ENCODE data around the gene SEMA4G. TPM values are rescaled to one million over a fixed set of nuclear protein-coding genes. Genes with fewer than 3 reads are reported as not detected.

Gene SEMA4G
- total RNA-seq, 1 experiment from 2014 or later, result 8.5 TPM

GRCh38 chr10:100996678-100997359 lies 27.5 kb downstream of the SEMA4G start:
- peak overlapping the region; percentile 98 for H3K4me2 ChIP-seq (ENCODE audit: insufficient read depth, insufficient read length, low read length)
- H3K23me2 ChIP-seq (ENCODE audit: insufficient read length, low read depth, low read length, poor library complexity, severe bottlenecking), result peaks cover 33% of the 10 kb centered on the region
- no peak overlapping the region for H2BK120ac ChIP-seq (ENCODE audit: low read depth, low read length, poor library complexity, severe bottlenecking)
- no peak overlapping the region; the same call in 1 of the 2 replicates for H2BK15ac ChIP-seq (ENCODE audit: low read depth, low read length)
- no peak overlapping the region for H3K56ac ChIP-seq (ENCODE audit: insufficient read length, low read depth, low read length)
- H3K9ac ChIP-seq (ENCODE audit: extremely low read depth, insufficient read length, low read length), result peak overlapping the region; percentile 11
- H4K5ac ChIP-seq (ENCODE audit: insufficient read length, low read depth, low read length), result no peak overlapping the region
- no peak overlapping the region for H3K4ac ChIP-seq (ENCODE audit: low read depth, low read length)
- H3K9me3 Mint-ChIP-seq, result no peaks in the 10 kb centered on the region; a peak in 2 of 5 replicates
- H2AFZ ChIP-seq (ENCODE audit: low read length), result no peak overlapping the region
- TF ChIP-seq CTCF (conservative IDR thresholded peaks at IDR 0.05), result no peak
- no peak overlapping the region for H2BK12ac ChIP-seq (ENCODE audit: insufficient read length, low read depth, low read length)
- H3K9me3 ChIP-seq (ENCODE audit: control insufficient read depth, low read depth, low read length), result no peaks in the 10 kb centered on the region
- no peak overlapping the region for H2BK5ac ChIP-seq (ENCODE audit: insufficient read length, low read length)
- H4K8ac ChIP-seq (replicated peaks; ENCODE audit: insufficient read length, low read depth, low read length), result no peak overlapping the region
- no peaks in the 10 kb centered on the region for H3K79me1 ChIP-seq (ENCODE audit: insufficient read depth, low read depth, low read length, poor library complexity, severe bottlenecking)
- peak overlapping the region; percentile 67 to 94 (median 92) for H3K27ac Mint-ChIP-seq
- H2AK5ac ChIP-seq (ENCODE audit: insufficient read length, low read length), result no peak overlapping the region
- peak overlapping the region; percentile 72 to 84 for H3K4me3 Mint-ChIP-seq
- no CpG with 5 or more reads among the region's 46 CpGs for WGBS (ENCODE audit: extremely low coverage, insufficient read length, low lambda C conversion rate)
- no peak overlapping the region for H2BK20ac ChIP-seq (ENCODE audit: low read depth, low read length, poor library complexity, severe bottlenecking)
- no peaks in the 10 kb centered on the region; the same call in 1 of the 2 replicates for H3K79me2 ChIP-seq (ENCODE audit: insufficient read depth, low read length)
- H3K27me3 ChIP-seq (ENCODE audit: insufficient read depth, low read length), result no peaks in the 10 kb centered on the region
- peak overlapping the region; percentile 30 for H3K27ac ChIP-seq (ENCODE audit: insufficient read length, low read depth, low read length)
- no peak overlapping the region for H4K91ac ChIP-seq (ENCODE audit: insufficient read length, low read depth, low read length)
- peaks cover 2% of the 10 kb centered on the region; the same call in 1 of the 2 replicates for H3K4me1 ChIP-seq (ENCODE audit: insufficient read depth, low read length)
- no peak overlapping the region for H3K23ac ChIP-seq (ENCODE audit: insufficient read length, low read depth, low read length)
- H3K14ac ChIP-seq (ENCODE audit: insufficient read depth, low read length), result peak overlapping the region; percentile 60
- H3K36me3 Mint-ChIP-seq (ENCODE audit: insufficient read depth in 1 of 3, low read depth in 3 of 3), result peaks cover 19 to 31% (median 25%) of the 10 kb centered on the region in 3 experiments
- no peak overlapping the region for H3T11ph ChIP-seq (ENCODE audit: low read length)
- peaks cover 35 to 39% of the 10 kb centered on the region in 2 experiments for H3K4me1 Mint-ChIP-seq
- H4K20me1 ChIP-seq (ENCODE audit: control insufficient read depth, insufficient read depth, insufficient read length), result no peaks in the 10 kb centered on the region
- DNase-seq, result peak; percentile 84
- peak overlapping the region; percentile 39 for H3K18ac ChIP-seq (ENCODE audit: insufficient read length, low read depth, low read length)
- no peaks in the 10 kb centered on the region for H3K27me3 Mint-ChIP-seq (ENCODE audit: low read depth)
